Measurements from ENCODE around the gene MYT1. TPM values are rescaled to one million over a fixed set of nuclear protein-coding genes. Genes with fewer than 3 reads are reported as not detected.

The MYT1 gene
- total RNA-seq, 3 donors from 2014 or later = 0.12 to 0.76 (median 0.14) TPM

DNA sequence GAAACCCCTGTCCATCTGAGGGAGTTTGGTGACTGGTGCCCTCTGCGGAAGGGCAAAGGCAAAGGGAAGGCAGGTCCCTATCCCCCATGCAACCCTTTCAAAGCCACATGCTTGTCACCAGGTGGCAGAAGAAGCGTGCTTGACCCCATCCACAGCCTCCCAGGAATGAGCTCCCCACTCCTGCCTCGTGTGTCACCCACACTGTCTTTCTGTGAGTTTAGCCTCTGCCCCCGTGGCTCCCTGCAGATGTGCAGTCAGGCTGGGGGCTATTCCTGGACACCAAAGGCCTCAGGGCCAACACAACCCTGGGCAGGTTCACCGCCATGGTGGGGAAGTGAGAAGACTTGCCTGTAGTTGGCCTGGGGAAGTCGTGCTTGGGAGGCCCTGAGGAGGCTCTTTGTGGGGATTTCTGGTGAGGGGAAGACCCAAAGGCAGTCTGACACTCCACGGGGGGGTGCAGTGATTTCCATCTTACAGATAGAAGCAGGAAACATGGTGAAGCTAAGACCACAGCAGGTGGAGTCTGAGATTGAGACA is 74.7 kb downstream of the MYT1 start:
- TF ChIP-seq, protein P1, sequence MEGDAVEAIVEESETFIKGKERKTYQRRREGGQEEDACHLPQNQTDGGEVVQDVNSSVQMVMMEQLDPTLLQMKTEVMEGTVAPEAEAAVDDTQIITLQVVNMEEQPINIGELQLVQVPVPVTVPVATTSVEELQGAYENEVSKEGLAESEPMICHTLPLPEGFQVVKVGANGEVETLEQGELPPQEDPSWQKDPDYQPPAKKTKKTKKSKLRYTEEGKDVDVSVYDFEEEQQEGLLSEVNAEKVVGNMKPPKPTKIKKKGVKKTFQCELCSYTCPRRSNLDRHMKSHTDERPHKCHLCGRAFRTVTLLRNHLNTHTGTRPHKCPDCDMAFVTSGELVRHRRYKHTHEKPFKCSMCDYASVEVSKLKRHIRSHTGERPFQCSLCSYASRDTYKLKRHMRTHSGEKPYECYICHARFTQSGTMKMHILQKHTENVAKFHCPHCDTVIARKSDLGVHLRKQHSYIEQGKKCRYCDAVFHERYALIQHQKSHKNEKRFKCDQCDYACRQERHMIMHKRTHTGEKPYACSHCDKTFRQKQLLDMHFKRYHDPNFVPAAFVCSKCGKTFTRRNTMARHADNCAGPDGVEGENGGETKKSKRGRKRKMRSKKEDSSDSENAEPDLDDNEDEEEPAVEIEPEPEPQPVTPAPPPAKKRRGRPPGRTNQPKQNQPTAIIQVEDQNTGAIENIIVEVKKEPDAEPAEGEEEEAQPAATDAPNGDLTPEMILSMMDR (IDR thresholded peaks at IDR 0.05) = no peak
- intact Hi-C loops (cut with DNase I, micrococcal nuclease) = no loop called here
- no peaks in the 10 kb centered on the region for H3K36me3 ChIP-seq (ENCODE audit: low read depth)
- H3K9me3 ChIP-seq = no peaks in the 10 kb centered on the region
- ATAC-seq (no peak), DNase-seq (no peak)
- no peaks in the 10 kb centered on the region for H3K4me1 ChIP-seq (ENCODE audit: low read depth)
- H3K4me3 ChIP-seq = no peak overlapping the region

DNA sequence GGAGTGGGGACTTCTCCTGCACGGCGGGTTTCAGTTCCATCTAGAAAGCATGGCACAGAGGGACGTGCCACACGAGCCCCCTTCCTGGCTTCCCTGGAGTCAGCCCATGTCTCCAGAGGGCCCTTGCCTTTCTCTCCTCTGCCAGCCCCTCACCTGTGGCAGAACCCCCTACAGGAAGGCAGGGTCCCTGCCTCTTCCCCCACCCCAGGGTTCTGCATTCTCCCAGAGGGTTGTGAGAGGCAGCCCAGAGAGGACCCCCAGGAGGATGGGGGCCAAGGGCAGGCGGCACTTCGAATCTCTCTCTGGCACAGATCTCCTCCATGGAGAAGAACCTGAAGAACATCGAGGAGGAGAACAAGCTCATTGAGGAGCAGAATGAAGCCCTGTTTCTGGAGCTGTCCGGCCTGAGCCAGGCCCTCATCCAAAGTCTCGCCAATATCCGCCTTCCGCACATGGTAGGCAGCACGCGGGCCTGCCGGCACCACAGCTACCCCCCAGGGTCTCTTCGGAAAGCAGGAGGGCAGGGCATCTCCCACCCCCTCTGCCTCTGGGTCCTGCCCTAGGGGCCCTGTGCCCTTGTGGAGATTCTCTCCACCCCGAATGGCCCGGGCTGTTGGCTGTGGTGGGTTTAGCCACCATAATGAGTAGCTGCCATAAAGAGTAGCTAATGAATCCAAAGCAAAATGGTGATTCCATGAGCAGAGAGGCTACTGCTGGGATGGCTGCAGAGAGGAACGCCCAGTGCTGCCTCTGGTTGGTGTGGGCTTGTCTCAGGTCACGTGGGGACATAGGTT is 75.4 kb downstream of the MYT1 start:
- DNase-seq (no peak), ATAC-seq (no peak)
- intact Hi-C loops (cut with DNase I, micrococcal nuclease) = no loop called here
- Histone ChIP-seq H3K9me3 (no peaks in the 10 kb centered on the region), H3K4me3 (no peak overlapping the region), H3K36me3 (ENCODE audit: low read depth) (no peaks in the 10 kb centered on the region), H3K4me1 (ENCODE audit: low read depth) (no peaks in the 10 kb centered on the region)
- TF ChIP-seq, protein P1 (IDR thresholded peaks at IDR 0.05) = no peak

- TF ChIP-seq, protein P1 (IDR thresholded peaks at IDR 0.05) = no peak
- DNase-seq (no peak), ATAC-seq (no peak)
- H3K4me1 ChIP-seq (ENCODE audit: low read depth) = no peaks in the 10 kb centered on the region
- intact Hi-C loops (cut with DNase I, micrococcal nuclease) = no loop called here
- no peak overlapping the region for H3K4me3 ChIP-seq
- H3K36me3 ChIP-seq (ENCODE audit: low read depth) = no peaks in the 10 kb centered on the region
- H3K9me3 ChIP-seq = no peaks in the 10 kb centered on the region
Measured at GRCh38 chr20:64240243-64241015, 76.2 kb downstream of the MYT1 start.

GRCh38 chr20:64241061-64241460 is 76.8 kb downstream of the MYT1 start:
- ATAC-seq = no peak
- H3K36me3 ChIP-seq (ENCODE audit: low read depth) = no peaks in the 10 kb centered on the region
- no peak overlapping the region for H3K4me3 ChIP-seq
- no peaks in the 10 kb centered on the region for H3K9me3 ChIP-seq
- TF ChIP-seq, protein P1 (IDR thresholded peaks at IDR 0.05) = no peak
- H3K4me1 ChIP-seq (ENCODE audit: low read depth) = no peaks in the 10 kb centered on the region
- intact Hi-C loops (cut with DNase I, micrococcal nuclease) = no loop called here
- DNase-seq = no peak

DNA sequence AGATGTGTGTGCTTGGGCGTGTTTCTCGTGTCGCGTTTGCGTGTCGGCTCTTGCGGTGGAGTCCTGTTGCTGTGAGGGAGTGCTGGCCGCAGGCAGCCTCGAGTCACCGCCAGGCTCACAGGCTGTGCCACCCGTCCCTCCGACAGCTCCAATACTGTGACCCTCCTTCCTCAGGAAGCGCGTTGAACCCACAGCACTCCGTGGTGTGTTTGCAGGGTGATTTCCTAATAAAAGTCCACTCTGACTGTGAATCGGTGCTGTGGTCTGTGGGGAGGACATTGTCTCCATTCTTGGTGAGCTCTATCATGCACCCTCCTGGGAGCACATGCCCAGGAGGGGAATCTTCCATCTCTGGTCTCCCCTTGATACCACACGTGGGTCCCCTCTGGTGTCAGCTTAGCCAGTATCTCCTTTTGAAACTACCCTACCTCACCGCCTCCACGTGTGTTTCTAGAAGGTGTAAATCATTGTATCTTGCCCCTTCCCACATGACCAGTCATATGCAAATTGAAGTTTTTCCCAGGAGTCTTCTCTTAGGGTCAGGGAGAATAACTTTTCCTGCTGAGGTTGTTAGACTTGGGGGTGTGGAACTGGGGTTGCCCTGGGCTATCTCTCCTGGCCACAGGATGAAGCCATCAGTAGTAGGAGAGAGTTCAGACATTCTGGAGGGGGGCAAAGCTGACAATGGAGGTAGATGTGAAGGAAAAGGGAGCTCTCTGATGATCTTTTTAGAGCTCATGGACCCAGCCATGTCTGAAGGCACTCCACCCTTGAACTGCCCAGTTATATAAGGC is 77.9 kb downstream of the MYT1 start:
- no peaks in the 10 kb centered on the region for H3K9me3 ChIP-seq
- no peak for DNase-seq
- intact Hi-C loops (cut with DNase I, micrococcal nuclease) = no loop called here
- no peak overlapping the region for H3K4me3 ChIP-seq
- no peak for ATAC-seq
- H3K36me3 ChIP-seq (ENCODE audit: low read depth) = no peaks in the 10 kb centered on the region
- no peaks in the 10 kb centered on the region for H3K4me1 ChIP-seq (ENCODE audit: low read depth)
- TF ChIP-seq, protein P1 (IDR thresholded peaks at IDR 0.05) = no peak
